A549 (cell line): Measurements from ENCODE around the gene RBM15.

Experiments used
- CHD4 ChIP-seq: fragments of 200-600 bp; sonication (generic); IDR thresholded peaks from 2 replicates; pipeline ENCODE4 v1.6.1; 2016; ENCODE audit warnings: antibody characterized with exemption, mild to moderate bottlenecking, borderline replicate concordance
- CTCF ChIP-seq: fragments of >200 bp; sonication (Bioruptor Twin); formaldehyde crosslinking; IDR thresholded peaks from 3 replicates; pipeline ENCODE4 v1.5.1; 2016
- HDAC2 ChIP-seq: fragments of 200-600 bp; sonication (generic); IDR thresholded peaks from 2 replicates; pipeline ENCODE4 v1.6.1; 2016
- MAZ ChIP-seq: fragments of 150-350 bp; IDR thresholded peaks from 2 replicates; pipeline ENCODE4 v1.6.1; 2014; ENCODE audit warnings: antibody characterized with exemption, low read depth, low read length, borderline replicate concordance
- PBX3 ChIP-seq: IDR thresholded peaks from 2 replicates; pipeline ENCODE4 v1.6.1; 2012
- POLR2A ChIP-seq: IDR thresholded peaks from 2 replicates; pipeline ENCODE4 v1.6.1; 2012; ENCODE audit warnings: mild to moderate bottlenecking, low read length
- RAD21 ChIP-seq, 2 experiments: fragments of >200 bp in 1 of 2; sonication (Bioruptor Twin) in 1 of 2; formaldehyde crosslinking in 1 of 2; IDR thresholded peaks in 1 of 2; conservative IDR thresholded peaks in 1 of 2; 2 replicates in 1 of 2; 3 replicates in 1 of 2; pipeline ENCODE4 v1.6.1; 2012 to 2018; ENCODE audit warnings: inconsistent platforms in 1 of 2
- RFX5 ChIP-seq: fragments of 450-650 bp; IDR thresholded peaks from 2 replicates; pipeline ENCODE4 v1.7.1; 2014; ENCODE audit warnings: antibody characterized with exemption, mild to moderate bottlenecking, moderate library complexity
- SMC3 ChIP-seq: fragments of >200 bp; sonication (Bioruptor Twin); formaldehyde crosslinking; IDR thresholded peaks from 3 replicates; pipeline ENCODE4 v1.6.1; 2018; ENCODE audit warnings: inconsistent platforms

GRCh38 chr1:110336300-110337039 lies 2.7 kb upstream of the RBM15 start:
- TF ChIP-seq RAD21 (conservative IDR thresholded peaks at IDR 0.05 in 1 of 2, IDR thresholded peaks at IDR 0.05 in 1 of 2): no peak
- no peak for TF ChIP-seq CTCF
- TF ChIP-seq RFX5: no peak
- no peak for TF ChIP-seq HDAC2
- no peak for TF ChIP-seq MAZ
- no peak for TF ChIP-seq CHD4
- TF ChIP-seq PBX3: no peak
- no peak for TF ChIP-seq POLR2A
- no peak for TF ChIP-seq SMC3
